Measurements from ENCODE around the gene CASP8AP2. TPM values are rescaled to one million over a fixed set of nuclear protein-coding genes. Genes with fewer than 3 reads are reported as not detected.

Gene CASP8AP2
- total and polyA plus RNA-seq, 9 of the 15 experiments (the other 6 are each of a cell fraction or from before 2014, with no cell fraction given) = 10.6 to 30.0 (median 19.1) TPM

DNA sequence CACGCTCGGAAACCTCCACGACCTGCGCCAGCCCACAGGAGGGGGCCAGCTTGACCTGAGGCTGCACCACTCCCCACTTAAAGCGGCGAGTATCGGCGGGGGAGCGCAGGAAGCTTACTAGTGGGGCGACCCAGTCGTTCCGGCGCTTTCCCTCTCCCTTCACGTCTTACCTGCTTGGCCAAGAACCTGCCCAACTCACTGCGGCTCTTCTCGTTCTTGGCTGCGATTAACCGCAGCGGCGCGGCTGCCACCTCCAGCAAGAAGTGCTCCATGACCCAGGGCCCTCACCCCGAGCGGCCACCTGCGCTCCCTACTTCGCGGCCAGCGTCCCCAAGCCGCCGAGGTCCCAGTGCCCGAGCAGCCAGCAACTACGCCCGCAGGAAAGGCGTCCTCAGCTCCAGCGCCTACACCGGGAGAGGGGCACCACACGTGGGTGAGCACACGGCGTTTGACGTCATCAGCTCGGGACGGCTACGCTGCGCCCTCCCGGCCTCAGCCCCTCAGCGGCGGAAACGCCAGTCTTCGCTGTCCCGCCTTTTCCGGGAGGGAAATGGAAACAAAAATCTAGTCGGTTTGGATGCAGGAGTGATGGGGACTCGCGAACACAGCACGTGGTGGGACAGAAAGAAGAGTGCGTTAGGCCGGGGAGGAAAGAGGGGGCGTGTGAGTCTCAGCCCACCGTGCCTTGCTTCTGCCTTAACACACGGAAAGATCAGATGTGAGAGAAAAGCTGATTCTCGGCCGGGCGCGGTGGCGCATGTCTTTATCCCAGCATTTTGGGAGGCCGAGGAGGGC lies 10.1 kb upstream of the CASP8AP2 start, which contains the start of gene MDN1 (continued):
- TF ChIP-seq, protein P1, sequence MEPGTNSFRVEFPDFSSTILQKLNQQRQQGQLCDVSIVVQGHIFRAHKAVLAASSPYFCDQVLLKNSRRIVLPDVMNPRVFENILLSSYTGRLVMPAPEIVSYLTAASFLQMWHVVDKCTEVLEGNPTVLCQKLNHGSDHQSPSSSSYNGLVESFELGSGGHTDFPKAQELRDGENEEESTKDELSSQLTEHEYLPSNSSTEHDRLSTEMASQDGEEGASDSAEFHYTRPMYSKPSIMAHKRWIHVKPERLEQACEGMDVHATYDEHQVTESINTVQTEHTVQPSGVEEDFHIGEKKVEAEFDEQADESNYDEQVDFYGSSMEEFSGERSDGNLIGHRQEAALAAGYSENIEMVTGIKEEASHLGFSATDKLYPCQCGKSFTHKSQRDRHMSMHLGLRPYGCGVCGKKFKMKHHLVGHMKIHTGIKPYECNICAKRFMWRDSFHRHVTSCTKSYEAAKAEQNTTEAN (CRISPR knock-in tag; IDR thresholded peaks at IDR 0.05) = peak; percentile 82; the same call in 1 of the 2 replicates
- TF ChIP-seq FOXA3 (CRISPR knock-in tag; conservative IDR thresholded peaks at IDR 0.05 in 1 of 2, IDR thresholded peaks at IDR 0.05 in 1 of 2) (peak in 1 of 2 experiments; percentile 59; a peak in 1 of 4 replicates), CHD4 (IDR thresholded peaks at IDR 0.05; ENCODE audit: insufficient read depth, insufficient replicate concordance, low read depth, low read length, poor library complexity, severe bottlenecking) (no peak), DIDO1 (tag; IDR thresholded peaks at IDR 0.05; ENCODE audit: low read depth) (peak; percentile 90), TBL1XR1 (IDR thresholded peaks at IDR 0.05; ENCODE audit: low read length in 2 of 2) (0 out of 4 replicates have a peak, but pooled peaks have one; percentile 16 to 34), NELFE (IDR thresholded peaks at IDR 0.05; ENCODE audit: insufficient read depth, insufficient read length) (no peak), SMARCA5 (IDR thresholded peaks at IDR 0.05) (no peak), KAT7 (CRISPR knock-in tag; IDR thresholded peaks at IDR 0.05; ENCODE audit: borderline replicate concordance) (peak; percentile 87; the same call in 1 of the 2 replicates), POLR2B (IDR thresholded peaks at IDR 0.05; ENCODE audit: low read depth, partially characterized antibody) (peak; percentile 84), RBFOX2 (IDR thresholded peaks at IDR 0.05; ENCODE audit: low read depth, low read length) (peak; percentile 95)
- TF ChIP-seq, protein P2, sequence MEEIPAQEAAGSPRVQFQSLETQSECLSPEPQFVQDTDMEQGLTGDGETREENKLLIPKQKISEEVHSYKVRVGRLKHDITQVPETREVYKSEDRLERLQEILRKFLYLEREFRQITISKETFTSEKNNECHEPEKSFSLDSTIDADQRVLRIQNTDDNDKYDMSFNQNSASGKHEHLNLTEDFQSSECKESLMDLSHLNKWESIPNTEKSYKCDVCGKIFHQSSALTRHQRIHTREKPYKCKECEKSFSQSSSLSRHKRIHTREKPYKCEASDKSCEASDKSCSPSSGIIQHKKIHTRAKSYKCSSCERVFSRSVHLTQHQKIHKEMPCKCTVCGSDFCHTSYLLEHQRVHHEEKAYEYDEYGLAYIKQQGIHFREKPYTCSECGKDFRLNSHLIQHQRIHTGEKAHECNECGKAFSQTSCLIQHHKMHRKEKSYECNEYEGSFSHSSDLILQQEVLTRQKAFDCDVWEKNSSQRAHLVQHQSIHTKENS (CRISPR knock-in tag; IDR thresholded peaks at IDR 0.05) = no peak
- TF ChIP-seq, protein P3, sequence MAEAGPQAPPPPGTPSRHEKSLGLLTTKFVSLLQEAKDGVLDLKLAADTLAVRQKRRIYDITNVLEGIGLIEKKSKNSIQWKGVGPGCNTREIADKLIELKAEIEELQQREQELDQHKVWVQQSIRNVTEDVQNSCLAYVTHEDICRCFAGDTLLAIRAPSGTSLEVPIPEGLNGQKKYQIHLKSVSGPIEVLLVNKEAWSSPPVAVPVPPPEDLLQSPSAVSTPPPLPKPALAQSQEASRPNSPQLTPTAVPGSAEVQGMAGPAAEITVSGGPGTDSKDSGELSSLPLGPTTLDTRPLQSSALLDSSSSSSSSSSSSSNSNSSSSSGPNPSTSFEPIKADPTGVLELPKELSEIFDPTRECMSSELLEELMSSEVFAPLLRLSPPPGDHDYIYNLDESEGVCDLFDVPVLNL (CRISPR knock-in tag; IDR thresholded peaks at IDR 0.05; ENCODE audit: low read depth) = peak; percentile 69
- TF ChIP-seq, protein P4, sequence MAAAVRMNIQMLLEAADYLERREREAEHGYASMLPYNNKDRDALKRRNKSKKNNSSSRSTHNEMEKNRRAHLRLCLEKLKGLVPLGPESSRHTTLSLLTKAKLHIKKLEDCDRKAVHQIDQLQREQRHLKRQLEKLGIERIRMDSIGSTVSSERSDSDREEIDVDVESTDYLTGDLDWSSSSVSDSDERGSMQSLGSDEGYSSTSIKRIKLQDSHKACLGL (CRISPR knock-in tag; IDR thresholded peaks at IDR 0.05; ENCODE audit: borderline replicate concordance, poor library complexity, severe bottlenecking) = peak; percentile 98
- TF ChIP-seq, protein P5, sequence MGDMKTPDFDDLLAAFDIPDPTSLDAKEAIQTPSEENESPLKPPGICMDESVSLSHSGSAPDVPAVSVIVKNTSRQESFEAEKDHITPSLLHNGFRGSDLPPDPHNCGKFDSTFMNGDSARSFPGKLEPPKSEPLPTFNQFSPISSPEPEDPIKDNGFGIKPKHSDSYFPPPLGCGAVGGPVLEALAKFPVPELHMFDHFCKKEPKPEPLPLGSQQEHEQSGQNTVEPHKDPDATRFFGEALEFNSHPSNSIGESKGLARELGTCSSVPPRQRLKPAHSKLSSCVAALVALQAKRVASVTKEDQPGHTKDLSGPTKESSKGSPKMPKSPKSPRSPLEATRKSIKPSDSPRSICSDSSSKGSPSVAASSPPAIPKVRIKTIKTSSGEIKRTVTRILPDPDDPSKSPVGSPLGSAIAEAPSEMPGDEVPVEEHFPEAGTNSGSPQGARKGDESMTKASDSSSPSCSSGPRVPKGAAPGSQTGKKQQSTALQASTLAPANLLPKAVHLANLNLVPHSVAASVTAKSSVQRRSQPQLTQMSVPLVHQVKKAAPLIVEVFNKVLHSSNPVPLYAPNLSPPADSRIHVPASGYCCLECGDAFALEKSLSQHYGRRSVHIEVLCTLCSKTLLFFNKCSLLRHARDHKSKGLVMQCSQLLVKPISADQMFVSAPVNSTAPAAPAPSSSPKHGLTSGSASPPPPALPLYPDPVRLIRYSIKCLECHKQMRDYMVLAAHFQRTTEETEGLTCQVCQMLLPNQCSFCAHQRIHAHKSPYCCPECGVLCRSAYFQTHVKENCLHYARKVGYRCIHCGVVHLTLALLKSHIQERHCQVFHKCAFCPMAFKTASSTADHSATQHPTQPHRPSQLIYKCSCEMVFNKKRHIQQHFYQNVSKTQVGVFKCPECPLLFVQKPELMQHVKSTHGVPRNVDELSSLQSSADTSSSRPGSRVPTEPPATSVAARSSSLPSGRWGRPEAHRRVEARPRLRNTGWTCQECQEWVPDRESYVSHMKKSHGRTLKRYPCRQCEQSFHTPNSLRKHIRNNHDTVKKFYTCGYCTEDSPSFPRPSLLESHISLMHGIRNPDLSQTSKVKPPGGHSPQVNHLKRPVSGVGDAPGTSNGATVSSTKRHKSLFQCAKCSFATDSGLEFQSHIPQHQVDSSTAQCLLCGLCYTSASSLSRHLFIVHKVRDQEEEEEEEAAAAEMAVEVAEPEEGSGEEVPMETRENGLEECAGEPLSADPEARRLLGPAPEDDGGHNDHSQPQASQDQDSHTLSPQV (IDR thresholded peaks at IDR 0.05) = peak; percentile 67

Measured in K562 (cell line).